Suprapubic skin (tissue), 4 donors: ENCODE data around the gene LMBR1.

ENCODE experiments used
- CTCF ChIP-seq, 2 donors: fragments of 200-600 bp in 1 of 2; fragments of 450-650 bp in 1 of 2; sonication (generic) in 1 of 2; IDR thresholded peaks; one replicate each; pipeline ENCODE4 v1.5.1; 2016 to 2019; ENCODE audit warnings: antibody characterized with exemption in 2 of 2, mild to moderate bottlenecking in 1 of 2, moderate library complexity in 1 of 2
- POLR2A ChIP-seq, 2 donors: fragments of 450-650 bp; IDR thresholded peaks; one replicate each; pipeline ENCODE4 v1.6.1; 2017; ENCODE audit warnings: antibody characterized with exemption in 2 of 2, mild to moderate bottlenecking in 2 of 2, moderate library complexity in 2 of 2
- POLR2AphosphoS5 ChIP-seq, 3 donors: sonication (generic); formaldehyde crosslinking; IDR thresholded peaks; one replicate each; pipeline ENCODE4 v1.6.1; 2017; ENCODE audit warnings: antibody characterized with exemption in 3 of 3

- no peak for TF ChIP-seq CTCF (IDR thresholded peaks at IDR 0.05)
- TF ChIP-seq POLR2AphosphoS5 (IDR thresholded peaks at IDR 0.05) = no peak
- TF ChIP-seq POLR2A (IDR thresholded peaks at IDR 0.05) = no peak
Observed at GRCh38 chr7:156656598-156656997, 236.4 kb downstream of the LMBR1 start.
